Suppressor macrophage (primary cell): Measurements from ENCODE around the gene FOXP1.

Source experiments
- DNase-seq, 4 experiments: peaks; one replicate each; pipeline ENCODE4 v3.0.0-alpha.2; 2020 to 2022

FOXP1 gene

GRCh38 chr3:71258116-71258515, 325.4 kb downstream of the FOXP1 start:
- no peak for DNase-seq

GRCh38 chr3:71255498-71255897, 328.0 kb downstream of the FOXP1 start:
- no peak for DNase-seq

GRCh38 chr3:71254281-71255057, 329.1 kb downstream of the FOXP1 start:
- DNase-seq, result no peak

GRCh38 chr3:71253169-71253568, 330.4 kb downstream of the FOXP1 start:
- DNase-seq, result no peak

- DNase-seq, result no peak
Measured at GRCh38 chr3:71252466-71252865, 331.1 kb downstream of the FOXP1 start.

- peak in 3 of 4 experiments; percentile 10 to 20 (median 19) for DNase-seq
Measured at GRCh38 chr3:71251156-71251775, 332.3 kb downstream of the FOXP1 start.

GRCh38 chr3:71250026-71250425, 333.5 kb downstream of the FOXP1 start:
- DNase-seq, result no peak

GRCh38 chr3:71247958-71248335, 335.6 kb downstream of the FOXP1 start:
- no peak for DNase-seq

- DNase-seq, result peak in 2 of 4 experiments; percentile 6 to 10
Measured at GRCh38 chr3:71247221-71247957, 336.1 kb downstream of the FOXP1 start.

GRCh38 chr3:71245971-71246880, 337.3 kb downstream of the FOXP1 start:
- DNase-seq, result no peak

GRCh38 chr3:71244826-71245488, 338.6 kb downstream of the FOXP1 start:
- DNase-seq, result no peak

- no peak for DNase-seq
Measured at GRCh38 chr3:71244153-71244825, 339.2 kb downstream of the FOXP1 start.

GRCh38 chr3:71243229-71243628, 340.3 kb downstream of the FOXP1 start:
- no peak for DNase-seq

- no peak for DNase-seq
Measured at GRCh38 chr3:71241981-71242560, 341.5 kb downstream of the FOXP1 start.

- no peak for DNase-seq
Measured at GRCh38 chr3:71241246-71241901, 342.2 kb downstream of the FOXP1 start.

- DNase-seq, result no peak
Measured at GRCh38 chr3:71240034-71240433, 343.5 kb downstream of the FOXP1 start.

- DNase-seq, result no peak
Measured at GRCh38 chr3:71238355-71238757, 345.2 kb downstream of the FOXP1 start.

GRCh38 chr3:71237672-71238071, 345.9 kb downstream of the FOXP1 start:
- no peak for DNase-seq

GRCh38 chr3:71235846-71236245, 347.7 kb downstream of the FOXP1 start:
- no peak for DNase-seq

GRCh38 chr3:71232895-71233294, 350.6 kb downstream of the FOXP1 start:
- DNase-seq, result no peak
